NCI-H1417 treated with DMSO at 0.1 percent for 48 hours (cell line): Measurements from ENCODE around the gene PKIB.

Source experiments
- DNase-seq: peaks from one replicate; lab custom pipeline; 2025; lab: John Stamatoyannopoulos, UW

Gene PKIB

DNA sequence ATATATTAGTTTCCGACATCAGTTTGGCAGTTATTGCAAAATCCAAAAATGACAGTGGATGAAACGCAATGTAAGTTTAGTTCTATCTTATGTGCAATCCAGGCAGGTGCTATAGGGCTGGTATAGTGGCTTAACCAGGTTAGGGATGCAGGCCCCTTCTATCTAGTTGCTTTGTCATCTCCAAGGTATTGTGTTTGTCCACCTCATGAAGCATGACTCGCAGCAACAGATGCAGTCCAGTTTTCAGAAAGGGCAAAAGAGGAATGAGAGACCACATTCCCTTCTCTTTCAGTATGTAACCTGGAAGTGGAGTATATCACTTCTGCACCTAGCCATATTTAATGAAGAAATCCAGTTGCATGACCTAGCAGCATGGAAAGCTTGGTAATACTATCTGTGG is 59.7 kb downstream of the PKIB start:
- no peak for DNase-seq

- DNase-seq, result no peak
These were observed 61.0 kb downstream of the PKIB start for GRCh38 chr6:122671251-122671650.

DNA sequence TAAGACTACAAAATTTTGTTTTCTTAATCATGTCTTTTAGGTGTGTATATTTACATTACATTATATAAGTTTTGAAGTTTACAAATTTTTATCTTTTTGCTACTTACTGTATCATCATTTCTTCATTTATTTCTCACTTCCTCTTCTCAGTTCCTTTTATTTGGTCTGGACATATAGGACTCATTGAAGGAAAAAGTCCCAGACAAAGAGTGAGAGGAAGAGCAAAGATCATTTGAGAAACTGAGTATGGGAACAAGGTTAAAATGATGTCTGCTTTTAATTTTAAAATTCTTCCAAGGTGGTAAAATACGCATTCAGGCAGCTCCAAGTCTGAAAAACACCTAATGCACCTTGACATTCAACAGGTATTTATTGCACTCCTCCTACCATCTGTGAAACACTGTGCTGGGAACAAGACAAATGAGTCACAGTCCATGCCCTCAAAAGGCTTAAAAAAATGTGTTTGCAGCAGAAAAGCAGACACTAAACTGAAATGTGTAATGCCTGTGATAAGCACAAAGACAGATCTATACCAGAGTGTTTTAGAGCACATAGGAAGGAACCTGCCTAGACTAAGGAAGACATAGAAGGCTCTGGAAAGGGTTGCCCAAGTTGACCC is 63.2 kb downstream of the PKIB start:
- no peak for DNase-seq

DNA sequence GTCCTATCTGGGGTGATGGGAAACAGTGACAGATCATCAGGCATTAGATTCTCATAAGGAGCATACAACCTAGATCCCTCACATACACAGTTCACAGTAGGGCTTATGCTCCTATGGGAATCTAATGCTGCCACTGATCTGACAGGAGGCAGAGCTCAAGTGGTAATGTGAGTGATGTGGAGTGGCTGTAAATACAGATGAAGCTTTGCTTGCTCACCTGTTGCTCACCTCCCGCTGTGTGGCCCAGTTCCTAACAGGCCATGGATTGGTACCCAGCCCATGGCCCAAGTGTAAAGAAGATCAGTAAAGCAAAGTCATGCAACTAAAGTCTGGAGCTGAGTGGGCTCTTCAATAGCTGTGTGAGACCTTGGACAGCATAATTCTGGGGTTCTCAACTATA is 65.9 kb downstream of the PKIB start:
- DNase-seq, result no peak

DNA sequence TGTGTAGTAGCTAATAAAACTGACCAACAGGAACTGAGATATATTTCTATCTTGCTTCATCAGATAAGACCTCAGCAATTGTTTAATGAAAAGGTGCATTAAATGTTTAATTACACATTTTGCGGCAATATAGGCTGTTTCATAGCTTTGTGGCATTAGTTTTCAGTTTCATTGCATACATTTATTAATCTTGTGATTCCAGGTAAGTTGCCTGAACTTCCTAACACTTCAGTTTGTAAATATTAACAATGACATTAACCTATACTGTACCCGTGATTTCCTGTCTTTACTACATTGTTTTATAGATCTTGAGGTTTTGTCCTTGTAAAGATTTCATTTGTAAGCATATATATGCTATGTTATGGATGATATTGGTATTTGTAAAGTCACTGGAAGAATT is 66.5 kb downstream of the PKIB start:
- no peak for DNase-seq

GRCh38 chr6:122677406-122677805 is 67.2 kb downstream of the PKIB start:
- no peak for DNase-seq

GRCh38 chr6:122678841-122679240 is 68.6 kb downstream of the PKIB start:
- DNase-seq, result no peak

- DNase-seq, result no peak
These were observed 71.5 kb downstream of the PKIB start for GRCh38 chr6:122681705-122682104.

DNA sequence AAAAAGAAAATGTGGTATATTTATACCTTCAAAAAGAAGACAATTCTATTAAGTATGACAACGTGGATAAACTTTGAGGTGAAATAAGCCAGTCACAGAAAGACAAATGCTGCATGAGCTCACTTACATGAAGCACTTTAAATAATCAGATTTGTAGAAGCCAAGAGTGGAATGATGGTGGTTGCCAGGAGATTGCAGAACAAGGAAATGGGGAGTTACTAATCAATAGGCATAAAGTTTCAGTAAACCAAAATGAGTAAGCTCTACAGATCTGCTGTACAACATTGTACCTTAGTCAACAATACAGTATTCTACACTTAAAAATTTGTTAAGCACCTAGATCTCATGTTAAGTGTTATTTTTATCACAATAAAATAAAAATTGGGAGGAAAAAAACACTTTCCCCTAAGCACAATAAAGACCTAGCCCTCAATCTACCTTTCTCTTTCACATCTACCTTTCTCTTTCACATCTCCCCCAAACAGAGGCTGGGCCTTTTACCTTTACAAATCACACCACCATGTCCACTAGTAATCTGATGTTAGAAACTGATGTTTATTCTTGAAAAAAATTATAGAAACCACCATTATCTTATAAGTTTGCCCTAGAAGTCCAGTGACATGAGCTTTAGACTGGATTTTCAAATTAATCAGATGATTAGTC is 73.9 kb downstream of the PKIB start:
- DNase-seq, result no peak

- DNase-seq, result no peak
These were observed 82.0 kb downstream of the PKIB start for GRCh38 chr6:122692175-122692598.

DNA sequence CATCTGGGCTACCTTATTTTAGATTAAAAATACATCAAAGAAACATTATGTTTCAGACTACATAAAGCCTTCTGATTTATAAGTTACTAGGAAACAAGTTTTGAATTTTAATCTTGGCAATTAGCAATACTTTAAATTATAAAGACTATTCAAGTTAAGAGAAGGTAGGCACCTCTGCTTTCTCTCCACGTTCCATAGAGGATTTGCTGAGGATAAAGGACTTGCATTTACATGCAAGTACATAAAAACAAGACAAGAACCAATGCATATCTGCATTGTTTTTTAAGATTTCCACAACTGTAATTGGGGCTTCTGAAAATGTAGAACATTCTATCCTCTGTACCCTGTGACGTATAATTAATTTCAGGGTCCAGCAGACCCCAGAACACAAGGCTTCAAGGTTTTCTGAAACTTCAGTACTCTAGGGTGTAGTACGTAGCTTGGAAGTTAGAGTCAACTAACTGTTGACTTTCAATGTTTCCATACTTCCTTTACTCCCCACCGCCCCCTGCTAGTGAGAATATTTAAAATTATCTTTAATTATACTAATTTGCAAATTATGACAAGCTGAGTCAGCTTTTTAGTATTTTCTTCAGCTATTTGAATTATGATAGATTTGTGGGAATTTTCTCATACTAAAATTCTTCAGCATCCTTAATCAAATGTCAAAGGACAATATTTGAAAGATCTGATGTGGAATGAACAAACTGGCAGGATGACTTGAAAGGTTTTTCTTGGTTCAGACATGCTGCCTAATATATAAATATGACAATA is 82.8 kb downstream of the PKIB start:
- no peak for DNase-seq

GRCh38 chr6:122694075-122694474 is 83.9 kb downstream of the PKIB start:
- no peak for DNase-seq

DNA sequence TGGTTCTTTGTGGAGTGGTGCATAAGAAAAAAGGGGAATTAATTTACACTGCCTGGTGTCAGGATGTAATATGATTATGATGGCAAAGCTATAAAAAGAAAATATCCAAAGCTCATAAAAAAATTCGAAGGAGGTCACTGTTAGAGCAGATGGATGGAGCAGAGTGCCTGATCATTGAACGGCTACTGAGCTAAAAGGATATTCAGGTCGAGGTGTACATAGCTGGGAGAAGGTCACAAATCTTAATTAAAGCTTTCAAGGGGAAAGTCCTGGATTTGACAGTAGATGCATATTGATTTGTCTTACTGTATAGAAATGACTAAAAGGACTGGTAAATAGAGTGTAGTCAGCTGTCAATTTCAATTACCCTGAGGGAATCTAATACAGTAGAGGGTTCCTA is 84.4 kb downstream of the PKIB start:
- no peak for DNase-seq

DNA sequence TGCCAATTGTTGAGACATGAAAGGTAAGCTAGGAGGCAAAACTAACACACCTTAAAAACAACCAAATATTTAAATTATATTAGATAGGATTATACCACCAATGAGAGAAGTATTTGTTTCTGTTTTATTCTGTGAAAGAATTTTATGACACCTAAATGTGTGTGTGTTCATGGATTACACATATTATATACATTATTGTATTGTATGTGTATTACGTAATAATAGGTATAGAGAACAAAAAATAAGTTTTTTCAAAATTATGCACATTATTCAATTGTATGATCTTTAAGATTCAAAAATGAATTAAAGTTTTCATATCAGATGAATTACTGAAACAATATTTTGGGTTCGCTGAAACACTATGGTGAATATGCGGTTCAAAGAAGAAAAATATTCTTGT is 85.0 kb downstream of the PKIB start:
- DNase-seq, result no peak

GRCh38 chr6:122696079-122696478 is 85.9 kb downstream of the PKIB start:
- no peak for DNase-seq

DNA sequence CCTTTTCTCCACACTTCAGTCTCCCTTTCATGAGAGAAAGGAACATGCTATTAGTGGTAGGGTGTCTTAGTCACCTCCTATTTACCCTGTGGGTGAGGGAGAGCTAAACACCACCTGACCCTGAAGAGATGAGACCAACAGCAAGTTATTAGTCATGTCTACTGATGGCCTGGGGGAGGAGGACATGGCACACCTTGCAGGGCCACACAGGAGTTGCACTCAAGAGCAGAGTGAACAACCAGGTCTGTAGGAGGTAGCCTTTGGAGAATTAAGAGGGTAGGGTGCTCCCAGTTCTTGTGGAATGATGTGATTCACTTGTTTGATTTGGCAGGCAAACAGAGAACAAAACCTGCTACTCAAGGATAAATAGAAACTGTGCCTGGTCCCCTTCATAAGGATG is 86.6 kb downstream of the PKIB start:
- DNase-seq, result no peak

DNA sequence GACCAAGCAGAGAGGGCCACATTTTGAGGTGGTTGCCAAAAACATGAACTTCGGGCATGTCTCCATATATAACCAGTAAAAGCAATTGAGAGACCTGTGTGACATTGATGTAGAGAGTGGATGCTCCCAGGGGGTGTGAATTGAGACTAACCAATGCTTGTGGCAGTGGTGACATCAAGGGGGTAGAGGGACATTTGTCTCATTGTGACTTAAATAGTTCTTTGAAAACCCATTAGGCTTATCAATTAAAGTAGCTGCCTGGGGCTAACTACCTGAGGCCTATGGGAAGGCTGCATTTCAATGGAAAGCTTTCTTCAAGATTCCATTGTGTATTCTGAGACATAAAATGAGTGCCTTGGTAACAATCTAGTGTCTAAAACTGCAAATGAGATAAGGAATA is 87.3 kb downstream of the PKIB start:
- no peak for DNase-seq

- DNase-seq, result no peak
These were observed 91.5 kb downstream of the PKIB start for GRCh38 chr6:122701666-122702065.

- no peak for DNase-seq
These were observed 92.6 kb downstream of the PKIB start for GRCh38 chr6:122702841-122703240.

- no peak for DNase-seq
These were observed 93.9 kb downstream of the PKIB start for GRCh38 chr6:122704066-122704465.

- no peak for DNase-seq
These were observed 99.8 kb downstream of the PKIB start for GRCh38 chr6:122709922-122710512.

GRCh38 chr6:122710908-122711635 is 100.9 kb downstream of the PKIB start:
- no peak for DNase-seq
